H1 (cell line): ENCODE measurements around the gene B3GLCT.

Source experiments
- BRCA1 ChIP-seq: IDR thresholded peaks from 2 replicates; pipeline ENCODE4 v1.6.1; 2012; ENCODE audit warnings: low read depth, low read length, improper control_type of control experiment
- CREB1 ChIP-seq: IDR thresholded peaks from 2 replicates; pipeline ENCODE4 v1.6.1; 2012; ENCODE audit warnings: inconsistent platforms
- TF ChIP-seq, protein P1 (sequence below): IDR thresholded peaks from 2 replicates; pipeline ENCODE4 v1.6.1; 2011; ENCODE audit warnings: low read length, improper control_type of control experiment

DNA sequence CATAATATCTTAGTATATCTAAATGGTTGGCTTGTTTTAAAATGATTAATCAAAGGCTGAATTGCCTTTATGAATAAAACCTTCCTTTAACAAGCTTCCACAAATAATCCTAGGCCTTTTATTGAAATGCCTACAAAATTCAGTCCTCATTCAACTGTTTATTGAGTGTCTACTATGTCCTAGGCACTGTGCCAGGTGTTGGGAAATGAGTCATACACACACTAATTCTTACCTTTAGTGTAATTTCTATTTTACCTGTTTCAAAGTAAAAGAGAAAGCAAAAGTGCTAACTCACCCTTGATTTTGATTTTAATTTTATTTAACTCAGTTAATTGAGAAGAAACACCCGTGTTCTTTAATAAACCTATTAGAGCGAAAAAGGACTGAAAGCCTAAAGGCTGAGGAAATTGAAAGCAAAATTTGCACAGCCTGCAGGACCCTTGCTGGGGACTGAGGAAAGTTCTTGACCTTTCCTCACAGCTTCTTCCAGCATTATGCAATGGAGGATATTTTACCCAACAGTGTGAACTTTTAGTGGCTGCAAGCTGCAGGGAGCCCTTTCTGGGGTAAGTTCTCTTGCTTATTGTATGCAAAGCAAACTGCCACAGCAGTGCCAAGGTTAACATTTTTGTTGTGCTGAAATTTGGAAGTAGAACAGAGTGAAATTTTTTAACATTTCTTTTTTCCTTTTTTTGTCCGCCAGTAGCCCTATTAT is 83.1 kb downstream of the B3GLCT start:
- TF ChIP-seq BRCA1 (no peak), CREB1 (no peak)
- TF ChIP-seq, protein P1, sequence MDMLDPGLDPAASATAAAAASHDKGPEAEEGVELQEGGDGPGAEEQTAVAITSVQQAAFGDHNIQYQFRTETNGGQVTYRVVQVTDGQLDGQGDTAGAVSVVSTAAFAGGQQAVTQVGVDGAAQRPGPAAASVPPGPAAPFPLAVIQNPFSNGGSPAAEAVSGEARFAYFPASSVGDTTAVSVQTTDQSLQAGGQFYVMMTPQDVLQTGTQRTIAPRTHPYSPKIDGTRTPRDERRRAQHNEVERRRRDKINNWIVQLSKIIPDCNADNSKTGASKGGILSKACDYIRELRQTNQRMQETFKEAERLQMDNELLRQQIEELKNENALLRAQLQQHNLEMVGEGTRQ, result no peak
